ENCODE data around the gene MORF4L2.

DNA sequence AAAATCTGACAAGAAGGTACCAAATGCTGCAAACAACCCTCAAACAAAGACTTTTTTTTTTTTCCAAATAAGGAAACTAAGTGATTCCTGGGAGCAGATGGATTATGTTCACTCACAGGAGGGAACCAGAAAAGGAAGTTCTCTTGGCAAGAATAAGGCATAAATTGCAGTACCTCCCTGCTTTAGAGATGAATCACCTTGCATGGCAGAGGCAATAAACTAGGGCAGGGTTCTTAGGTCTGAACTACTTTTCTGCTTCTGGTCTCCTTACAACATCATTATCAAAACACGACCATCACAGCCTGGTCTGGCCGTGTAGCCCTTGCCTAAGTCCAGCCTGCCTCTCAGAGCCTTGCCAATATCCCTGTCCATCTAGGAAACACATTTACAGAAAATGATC lies 30.5 kb upstream of the MORF4L2 start:
- TF ChIP-seq, protein P1, sequence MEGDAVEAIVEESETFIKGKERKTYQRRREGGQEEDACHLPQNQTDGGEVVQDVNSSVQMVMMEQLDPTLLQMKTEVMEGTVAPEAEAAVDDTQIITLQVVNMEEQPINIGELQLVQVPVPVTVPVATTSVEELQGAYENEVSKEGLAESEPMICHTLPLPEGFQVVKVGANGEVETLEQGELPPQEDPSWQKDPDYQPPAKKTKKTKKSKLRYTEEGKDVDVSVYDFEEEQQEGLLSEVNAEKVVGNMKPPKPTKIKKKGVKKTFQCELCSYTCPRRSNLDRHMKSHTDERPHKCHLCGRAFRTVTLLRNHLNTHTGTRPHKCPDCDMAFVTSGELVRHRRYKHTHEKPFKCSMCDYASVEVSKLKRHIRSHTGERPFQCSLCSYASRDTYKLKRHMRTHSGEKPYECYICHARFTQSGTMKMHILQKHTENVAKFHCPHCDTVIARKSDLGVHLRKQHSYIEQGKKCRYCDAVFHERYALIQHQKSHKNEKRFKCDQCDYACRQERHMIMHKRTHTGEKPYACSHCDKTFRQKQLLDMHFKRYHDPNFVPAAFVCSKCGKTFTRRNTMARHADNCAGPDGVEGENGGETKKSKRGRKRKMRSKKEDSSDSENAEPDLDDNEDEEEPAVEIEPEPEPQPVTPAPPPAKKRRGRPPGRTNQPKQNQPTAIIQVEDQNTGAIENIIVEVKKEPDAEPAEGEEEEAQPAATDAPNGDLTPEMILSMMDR (IDR thresholded peaks at IDR 0.05) = no peak
- TF ChIP-seq EZH2 (IDR thresholded peaks at IDR 0.05; ENCODE audit: borderline replicate concordance, insufficient read depth, low read depth, low read length, poor library complexity, severe bottlenecking) = no peak
